IPS DF 4.7 (cell line): ENCODE results near the gene TMEM59L.
"Not testable (repeated sequence)": the region's sequence is repeated elsewhere in the genome, so short reads cannot be mapped to it uniquely, and the experiment has no call there.

Experiments
- DNase-seq: peaks from one replicate; pipeline ENCODE4 v3.0.0-alpha.2; 2013; ENCODE audit warnings: low spot score; ENCODE audit errors: extremely low read depth

Gene TMEM59L

GRCh38 chr19:18594096-18594823, 18.4 kb upstream of the TMEM59L start:
- no peak for DNase-seq

- DNase-seq = no peak
Observed at GRCh38 chr19:18594824-18595373, 17.8 kb upstream of the TMEM59L start.

GRCh38 chr19:18595475-18595874, 17.2 kb upstream of the TMEM59L start:
- no peak for DNase-seq

GRCh38 chr19:18596752-18597157, 15.9 kb upstream of the TMEM59L start:
- no peak for DNase-seq

GRCh38 chr19:18597809-18598660, 14.6 kb upstream of the TMEM59L start:
- no peak for DNase-seq

GRCh38 chr19:18599485-18599884, 13.2 kb upstream of the TMEM59L start:
- DNase-seq = no peak

GRCh38 chr19:18600692-18601397, 11.8 kb upstream of the TMEM59L start:
- not testable (repeated sequence) for DNase-seq

GRCh38 chr19:18601875-18602274, 10.8 kb upstream of the TMEM59L start:
- no peak for DNase-seq

GRCh38 chr19:18603255-18603957, 9.3 kb upstream of the TMEM59L start:
- DNase-seq = no peak

GRCh38 chr19:18603958-18604819, 8.5 kb upstream of the TMEM59L start:
- DNase-seq = no peak

GRCh38 chr19:18604820-18605159, 7.9 kb upstream of the TMEM59L start:
- DNase-seq = no peak

- no peak for DNase-seq
Observed at GRCh38 chr19:18605196-18605545, 7.5 kb upstream of the TMEM59L start.

GRCh38 chr19:18605546-18606280, 7.0 kb upstream of the TMEM59L start:
- no peak for DNase-seq

- DNase-seq = no peak
Observed at GRCh38 chr19:18606281-18607225, 6.1 kb upstream of the TMEM59L start, which contains the start of gene CRLF1. Gene CRLF1, minus strand, starts transcription at chr19:18606799. Its CDS starts 143 bp downstream, at chr19:18606656.

GRCh38 chr19:18607226-18608101, 5.2 kb upstream of the TMEM59L start:
- DNase-seq = no peak

GRCh38 chr19:18608102-18608804, 4.4 kb upstream of the TMEM59L start:
- no peak for DNase-seq
